OCI-LY7 (cell line): Measurements from ENCODE around the gene USE1. TPM values are rescaled to one million over a fixed set of nuclear protein-coding genes. Genes with fewer than 3 reads are reported as not detected.

Source experiments
- BruUV-seq: library from RNA; stranded (reverse); fragments of 400-500 nt; replicated peaks from 2 replicates; lab custom pipeline; 2021; lab: Mats Ljungman, UMichigan
- CTCF ChIA-PET: fragments of 300-600 bp; sonication (Branson Sonifier 250); formaldehyde crosslinking; loops from one replicate; lab custom pipeline; 2022; ENCODE audit warnings: antibody characterized with exemption; ENCODE audit not compliant: unreplicated experiment; lab: Charles Lee
- POLR2A ChIA-PET: fragments of 300-600 bp; sonication (Branson Sonifier 250); formaldehyde crosslinking; loops from one replicate; lab custom pipeline; 2022; ENCODE audit warnings: antibody characterized with exemption; lab: Charles Lee
- DNase-seq: peaks from one replicate; pipeline ENCODE4 v3.0.0-alpha.2; 2015; ENCODE audit warnings: low spot score
- H2AFZ ChIP-seq: fragments of 200-600 bp; sonication (generic), shearing (Covaris generic); 2 replicates; pipeline ENCODE4 v1.6.1; 2014; ENCODE audit warnings: mild to moderate bottlenecking, antibody characterized with exemption, low read length, moderate library complexity
- H3K27ac ChIP-seq: fragments of 200-600 bp; sonication (generic); 2 replicates; pipeline ENCODE4 v1.5.1; 2014; ENCODE audit warnings: mixed run types, low read depth, mild to moderate bottlenecking, moderate library complexity, low read length, inconsistent platforms; ENCODE audit not compliant: poor library complexity, severe bottlenecking
- H3K36me3 ChIP-seq: fragments of 200-600 bp; sonication (generic); 2 replicates; pipeline ENCODE4 v1.6.1; 2014; ENCODE audit warnings: mild to moderate bottlenecking, antibody characterized with exemption, low read length, moderate library complexity, mixed read lengths; ENCODE audit not compliant: insufficient read depth
- H3K4me1 ChIP-seq: fragments of 200-600 bp; sonication (generic); 2 replicates; pipeline ENCODE4 v1.5.1; 2014; ENCODE audit warnings: mild to moderate bottlenecking, low read length; ENCODE audit not compliant: insufficient read depth, poor library complexity, severe bottlenecking
- H3K4me2 ChIP-seq: fragments of 200-600 bp; sonication (generic); 2 replicates; pipeline ENCODE4 v1.6.1; 2014; ENCODE audit warnings: mild to moderate bottlenecking, low read length
- H3K4me3 ChIP-seq: fragments of 200-600 bp; sonication (generic); 2 replicates; pipeline ENCODE4 v1.5.1; 2014; ENCODE audit warnings: mild to moderate bottlenecking, low read depth, low read length; ENCODE audit not compliant: poor library complexity, severe bottlenecking
- H3K79me2 ChIP-seq: fragments of 200-600 bp; sonication (generic); 2 replicates; pipeline ENCODE4 v1.6.1; 2016; ENCODE audit warnings: low read depth, mild to moderate bottlenecking, low read length, moderate library complexity, mixed read lengths; ENCODE audit not compliant: insufficient read depth
- H3K9me2 ChIP-seq: fragments of 200-600 bp; sonication (generic); 2 replicates; pipeline ENCODE4 v1.6.1; 2016; ENCODE audit warnings: mild to moderate bottlenecking, low read length, mixed read lengths; ENCODE audit not compliant: insufficient read depth
- H3K9me3 ChIP-seq: fragments of 200-600 bp; sonication (generic); 2 replicates; pipeline ENCODE4 v1.6.1; 2014; ENCODE audit warnings: mild to moderate bottlenecking, mixed run types, low read length, mixed read lengths
- H4K20me1 ChIP-seq: fragments of 200-600 bp; sonication (generic); 2 replicates; pipeline ENCODE4 v1.6.1; 2014; ENCODE audit warnings: mild to moderate bottlenecking, antibody characterized with exemption, low read length, moderate library complexity, mixed read lengths; ENCODE audit not compliant: insufficient read depth
- EZH2phosphoT487 ChIP-seq: fragments of 200-600 bp; sonication (generic); IDR thresholded peaks from 2 replicates; pipeline ENCODE4 v1.6.1; 2018; ENCODE audit warnings: low read depth, borderline replicate concordance, mild to moderate bottlenecking, mixed run types, antibody characterized with exemption, low read length, moderate library complexity, mixed read lengths
- intact Hi-C: fragments of 100-400 bp; cut with micrococcal nuclease; formaldehyde crosslinking; loops from one replicate; pipeline ENCODE4 v1.10.0; 2022; ENCODE audit not compliant: unreplicated experiment
- total RNA-seq, 2 experiments: library from RNA; depleted of rRNA in 1 of 2; stranded (reverse); fragments of >200 nt in 1 of 2; shearing (Covaris generic) in 1 of 2; gene quantifications; 2 replicates each; pipeline ENCODE4 v1.2.3, GENCODE V29; 2014 to 2022
- TF ChIP-seq, protein P1 (sequence below): fragments of 200-600 bp; sonication (generic); conservative IDR thresholded peaks from 2 replicates; pipeline ENCODE4 v1.5.1; 2014; ENCODE audit warnings: mild to moderate bottlenecking, antibody characterized with exemption, low read length, moderate library complexity, mixed read lengths

Gene USE1
- total RNA-seq, 2 experiments from 2014 or later = 28.6 to 31.2 TPM

DNA sequence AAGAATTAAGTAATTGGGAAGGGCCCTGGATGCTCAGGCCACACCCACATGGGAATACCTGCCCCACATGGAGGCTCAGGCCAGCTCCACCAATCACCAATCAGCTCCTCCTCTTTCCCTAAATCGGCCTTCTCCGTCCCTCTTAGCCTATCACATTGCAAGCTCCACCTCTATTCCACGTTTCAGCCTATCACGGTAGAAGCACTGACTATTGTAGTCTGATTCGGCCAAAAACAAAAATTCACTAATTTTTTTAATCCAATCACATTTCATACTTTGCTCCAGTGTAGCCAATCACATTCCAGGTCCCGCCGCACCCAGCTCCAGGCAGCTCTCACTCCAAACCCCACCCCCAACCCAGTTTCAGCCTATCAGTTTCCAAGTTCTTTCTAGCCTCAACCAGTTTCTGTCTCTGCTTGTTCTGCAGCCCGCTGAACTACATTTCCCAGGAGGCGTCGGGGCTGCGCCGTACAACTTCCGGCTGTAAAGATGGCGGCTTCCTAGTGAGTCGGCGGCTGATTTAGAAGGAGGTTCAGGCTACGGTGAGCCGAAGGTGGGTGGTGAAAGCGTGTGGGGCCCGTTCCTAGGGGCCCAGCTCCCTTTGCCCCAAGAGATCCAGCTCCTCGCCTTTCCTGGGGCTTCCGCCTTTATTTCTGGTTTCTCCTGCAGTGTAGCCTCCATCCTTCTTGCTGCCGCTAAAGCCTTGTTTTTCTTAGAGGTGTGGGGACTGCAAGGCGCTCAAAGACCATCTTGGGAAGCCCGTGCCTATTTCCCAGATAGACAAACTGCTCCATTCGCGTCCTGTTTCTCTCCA, 52.0 kb downstream of the USE1 start, which contains the start of gene BABAM1:
BABAM1 (plus strand) TSS at position 469 of the 814 bp plus-strand sequence. CDS start 1,364 bp downstream, outside the sequence.
- Histone ChIP-seq H3K4me2 (peak within 1 kb of the TSS; percentile 94), H3K4me1 (peaks cover 41% of the 10 kb centered on the region), H3K79me2 (peaks cover 17% of the 10 kb centered on the region), H4K20me1 (no peaks in the 10 kb centered on the region), H3K9me3 (no peaks in the 10 kb centered on the region), H3K9me2 (no peaks in the 10 kb centered on the region), H3K4me3 (peak within 1 kb of the TSS; percentile 99), H3K27ac (peak within 1 kb of the TSS; percentile 83), H2AFZ (peak within 1 kb of the TSS; percentile 82), H3K36me3 (peaks cover 25% of the 10 kb centered on the region)
- POLR2A ChIA-PET = interaction anchor here (0.5 to 2.3 kb wide), 17 partner anchors 9 to 821 kb away, joined by 3 to 28 read pairs (median 5); partner anchors contain the start of genes ANKLE1, BST2, DDA1 and USE1
- peak; percentile 99 for DNase-seq
- no TSS peak for BruUV-seq
- no peak for TF ChIP-seq EZH2phosphoT487
- TF ChIP-seq, protein P1, sequence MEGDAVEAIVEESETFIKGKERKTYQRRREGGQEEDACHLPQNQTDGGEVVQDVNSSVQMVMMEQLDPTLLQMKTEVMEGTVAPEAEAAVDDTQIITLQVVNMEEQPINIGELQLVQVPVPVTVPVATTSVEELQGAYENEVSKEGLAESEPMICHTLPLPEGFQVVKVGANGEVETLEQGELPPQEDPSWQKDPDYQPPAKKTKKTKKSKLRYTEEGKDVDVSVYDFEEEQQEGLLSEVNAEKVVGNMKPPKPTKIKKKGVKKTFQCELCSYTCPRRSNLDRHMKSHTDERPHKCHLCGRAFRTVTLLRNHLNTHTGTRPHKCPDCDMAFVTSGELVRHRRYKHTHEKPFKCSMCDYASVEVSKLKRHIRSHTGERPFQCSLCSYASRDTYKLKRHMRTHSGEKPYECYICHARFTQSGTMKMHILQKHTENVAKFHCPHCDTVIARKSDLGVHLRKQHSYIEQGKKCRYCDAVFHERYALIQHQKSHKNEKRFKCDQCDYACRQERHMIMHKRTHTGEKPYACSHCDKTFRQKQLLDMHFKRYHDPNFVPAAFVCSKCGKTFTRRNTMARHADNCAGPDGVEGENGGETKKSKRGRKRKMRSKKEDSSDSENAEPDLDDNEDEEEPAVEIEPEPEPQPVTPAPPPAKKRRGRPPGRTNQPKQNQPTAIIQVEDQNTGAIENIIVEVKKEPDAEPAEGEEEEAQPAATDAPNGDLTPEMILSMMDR = no peak
- intact Hi-C loops = no loop called here
- CTCF ChIA-PET = interaction anchor here (0.7 to 1.2 kb wide), 3 partner anchors 12 to 15 kb away, joined by 3 to 4 read pairs (median 4); partner anchors contain the start of gene ANKLE1

DNA sequence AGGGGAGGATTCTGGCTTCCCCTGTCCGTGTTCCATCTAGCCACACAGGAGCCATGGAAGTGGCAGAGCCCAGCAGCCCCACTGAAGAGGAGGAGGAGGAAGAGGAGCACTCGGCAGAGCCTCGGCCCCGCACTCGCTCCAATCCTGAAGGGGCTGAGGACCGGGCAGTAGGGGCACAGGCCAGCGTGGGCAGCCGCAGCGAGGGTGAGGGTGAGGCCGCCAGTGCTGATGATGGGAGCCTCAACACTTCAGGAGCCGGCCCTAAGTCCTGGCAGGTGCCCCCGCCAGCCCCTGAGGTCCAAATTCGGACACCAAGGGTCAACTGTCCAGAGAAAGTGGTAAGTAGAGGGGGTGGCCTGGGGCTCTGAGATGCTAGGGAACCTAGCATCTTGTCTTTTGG, 53.6 kb downstream of the USE1 start:
- intact Hi-C loops = no loop called here
- POLR2A ChIA-PET = no interaction called here
- BruUV-seq = no TSS peak

More for the DNA sequence above, 53.6 kb downstream of the USE1 start:
- Histone ChIP-seq H3K9me3 (no peaks in the 10 kb centered on the region), H4K20me1 (no peaks in the 10 kb centered on the region), H3K4me1 (peaks cover 40% of the 10 kb centered on the region), H3K79me2 (peaks cover 17% of the 10 kb centered on the region), H3K4me2 (0 out of 2 replicates have a peak overlapping the region, but pooled peaks have one; percentile 94), H3K27ac (no peak overlapping the region), H3K36me3 (peaks cover 35% of the 10 kb centered on the region), H3K4me3 (no peak overlapping the region), H2AFZ (no peak overlapping the region), H3K9me2 (no peaks in the 10 kb centered on the region)
- CTCF ChIA-PET = no interaction called here
- TF ChIP-seq EZH2phosphoT487 = no peak
- no peak for DNase-seq

Other genes with a start within 250 kb of the USE1 start
- 0.32 TPM in 1 of 2 replicates, not detected in the other for gene CPAMD8, start 188.5 kb upstream of the USE1 start, total RNA-seq (2014; rRNA removed; shearing (Covaris generic))
- 1.2 TPM in 2 replicates for gene CPAMD8, start 188.5 kb upstream of the USE1 start, total RNA-seq (2022)
- gene HAUS8, start 139.9 kb upstream of the USE1 start, total RNA-seq (2014; rRNA removed; shearing (Covaris generic)) = 47.3 and 50.7 TPM in 2 replicates
- gene HAUS8, start 139.9 kb upstream of the USE1 start, total RNA-seq (2022) = 74.1 and 107 TPM in 2 replicates
- 74.7 and 84.9 TPM in 2 replicates for gene MYO9B, start 139.6 kb upstream of the USE1 start, total RNA-seq (2014; rRNA removed; shearing (Covaris generic))
- gene MYO9B, start 139.6 kb upstream of the USE1 start, total RNA-seq (2022) = 144 and 150 TPM in 2 replicates
- 5.9 and 10.2 TPM in 2 replicates for gene OCEL1, start 10.9 kb downstream of the USE1 start, total RNA-seq (2014; rRNA removed; shearing (Covaris generic))
- 29.5 and 38.8 TPM in 2 replicates for gene OCEL1, start 10.9 kb downstream of the USE1 start, total RNA-seq (2022)
- 31.0 and 39.2 TPM in 2 replicates for gene NR2F6, start 30.6 kb downstream of the USE1 start, total RNA-seq (2014; rRNA removed; shearing (Covaris generic))
- gene NR2F6, start 30.6 kb downstream of the USE1 start, total RNA-seq (2022) = 30.0 and 33.1 TPM in 2 replicates
- gene USHBP1, start 49.4 kb downstream of the USE1 start, total RNA-seq (2014; rRNA removed; shearing (Covaris generic)) = 2.4 and 3.1 TPM in 2 replicates
- 6.5 and 7.6 TPM in 2 replicates for gene USHBP1, start 49.4 kb downstream of the USE1 start, total RNA-seq (2022)
- gene BABAM1, start 52.1 kb downstream of the USE1 start, total RNA-seq (2014; rRNA removed; shearing (Covaris generic)) = 79.0 and 79.7 TPM in 2 replicates
- gene BABAM1, start 52.1 kb downstream of the USE1 start, total RNA-seq (2022) = 107 and 118 TPM in 2 replicates
- 35.2 and 45.1 TPM in 2 replicates for gene ANKLE1, start 66.5 kb downstream of the USE1 start, total RNA-seq (2014; rRNA removed; shearing (Covaris generic))
- gene ANKLE1, start 66.5 kb downstream of the USE1 start, total RNA-seq (2022) = 53.7 and 59.4 TPM in 2 replicates
- 11.6 TPM in 2 replicates for gene ABHD8, start 88.1 kb downstream of the USE1 start, total RNA-seq (2014; rRNA removed; shearing (Covaris generic))
- 17.3 and 18.9 TPM in 2 replicates for gene ABHD8, start 88.1 kb downstream of the USE1 start, total RNA-seq (2022)
- 174 and 182 TPM in 2 replicates for gene MRPL34, start 90.5 kb downstream of the USE1 start, total RNA-seq (2014; rRNA removed; shearing (Covaris generic))
- gene MRPL34, start 90.5 kb downstream of the USE1 start, total RNA-seq (2022) = 168 and 173 TPM in 2 replicates
- 36.6 and 39.2 TPM in 2 replicates for gene DDA1, start 94.2 kb downstream of the USE1 start, total RNA-seq (2014; rRNA removed; shearing (Covaris generic))
- 48.8 and 57.9 TPM in 2 replicates for gene DDA1, start 94.2 kb downstream of the USE1 start, total RNA-seq (2022)
- gene ANO8, start 119.5 kb downstream of the USE1 start, total RNA-seq (2014; rRNA removed; shearing (Covaris generic)) = 4.3 and 5.9 TPM in 2 replicates
- 12.8 and 13.5 TPM in 2 replicates for gene ANO8, start 119.5 kb downstream of the USE1 start, total RNA-seq (2022)
- 83.2 and 103 TPM in 2 replicates for gene GTPBP3, start 122.2 kb downstream of the USE1 start, total RNA-seq (2014; rRNA removed; shearing (Covaris generic))
- 104 and 113 TPM in 2 replicates for gene GTPBP3, start 122.2 kb downstream of the USE1 start, total RNA-seq (2022)
- 0.16 and 0.28 TPM in 2 replicates for gene PLVAP, start 162.0 kb downstream of the USE1 start, total RNA-seq (2014; rRNA removed; shearing (Covaris generic))
- 0.31 and 1.5 TPM in 2 replicates for gene PLVAP, start 162.0 kb downstream of the USE1 start, total RNA-seq (2022)
- gene CCDC194, start 178.8 kb downstream of the USE1 start, total RNA-seq (2014; rRNA removed; shearing (Covaris generic)) = 2.4 and 2.9 TPM in 2 replicates
- 8.5 and 8.8 TPM in 2 replicates for gene CCDC194, start 178.8 kb downstream of the USE1 start, total RNA-seq (2022)
- 101 and 134 TPM in 2 replicates for gene BST2, start 190.3 kb downstream of the USE1 start, total RNA-seq (2014; rRNA removed; shearing (Covaris generic))
- gene BST2, start 190.3 kb downstream of the USE1 start, total RNA-seq (2022) = 114 and 146 TPM in 2 replicates
- 47.4 and 57.3 TPM in 2 replicates for gene MVB12A, start 204.7 kb downstream of the USE1 start, total RNA-seq (2014; rRNA removed; shearing (Covaris generic))
- 55.5 and 65.1 TPM in 2 replicates for gene MVB12A, start 204.7 kb downstream of the USE1 start, total RNA-seq (2022)
- not detected in 2 replicates for gene TMEM221, start 233.3 kb downstream of the USE1 start, total RNA-seq (2014; rRNA removed; shearing (Covaris generic))
- not detected in 2 replicates for gene TMEM221, start 233.3 kb downstream of the USE1 start, total RNA-seq (2022)
- not detected in 2 replicates for gene NXNL1, start 245.6 kb downstream of the USE1 start, total RNA-seq (2014; rRNA removed; shearing (Covaris generic))
- gene NXNL1, start 245.6 kb downstream of the USE1 start, total RNA-seq (2022) = not detected in 2 replicates